Psoas muscle (tissue), 8 donors: ENCODE measurements around the gene GLOD5. TPM values are rescaled to one million over a fixed set of nuclear protein-coding genes. Genes with fewer than 3 reads are reported as not detected.

ENCODE experiments used
- ATAC-seq, 4 donors: fragments of 200-7000 bp; cut with Tn5 transposase; one replicate each; pipeline ENCODE4 v1.9.1; 2020; ENCODE audit warnings: moderate library complexity in 3 of 4, mild to moderate bottlenecking in 2 of 4
- DNase-seq, 2 donors: peaks; one replicate each; pipeline ENCODE4 v3.0.0-alpha.2; 2020
- H3K27ac ChIP-seq: fragments of 200-600 bp; one replicate; pipeline ENCODE4 v1.8.0; 2022
- H3K27me3 ChIP-seq, 3 donors: fragments of 200-600 bp in 1 of 3; one replicate each; pipeline versions ENCODE4 v1.6.1 to v1.8.0; 2013 to 2022; ENCODE audit warnings: low read length in 2 of 3, mild to moderate bottlenecking in 2 of 3, moderate library complexity in 1 of 3; ENCODE audit not compliant: insufficient read depth in 3 of 3
- H3K36me3 ChIP-seq, 2 donors: fragments of 200-600 bp in 1 of 2; one replicate each; pipeline versions ENCODE4 v1.6.1 to v1.8.0; 2013 to 2022; ENCODE audit warnings: low read depth in 1 of 2, mild to moderate bottlenecking in 1 of 2, moderate library complexity in 1 of 2; ENCODE audit not compliant: insufficient read depth in 1 of 2
- H3K4me1 ChIP-seq: fragments of 200-600 bp; one replicate; pipeline ENCODE4 v1.8.0; 2022
- H3K4me3 ChIP-seq: fragments of 200-600 bp; one replicate; pipeline ENCODE4 v1.8.0; 2022; ENCODE audit warnings: mild to moderate bottlenecking
- H3K9me3 ChIP-seq: fragments of 200-600 bp; one replicate; pipeline ENCODE4 v1.8.0; 2022
- CTCF ChIP-seq: fragments of 200-600 bp; IDR thresholded peaks from one replicate; pipeline ENCODE4 v1.8.0; 2022; ENCODE audit warnings: antibody characterized with exemption
- WGBS, 3 donors: extraction: QIAGEN DNeasy Blood & Tissue Kit; methylation state at CpG; one replicate each; pipeline versions ENCODE4 v1.1.6 to v1.1.7; 2013; 5-methylcytosine and 5-hydroxymethylcytosine counted together
- intact Hi-C, 2 donors: fragments of 100-400 bp; cut with DNase I; formaldehyde crosslinking; loops; one replicate each; pipeline versions ENCODE4 v1.11.0 to v1.14.2; 2022
- polyA plus RNA-seq, 3 donors: library from polyadenylated mRNA; stranded (reverse); fragments of 200-250 nt; gene quantifications; one replicate each; pipeline ENCODE4 v1.2.3, GENCODE V29; 2013
- total RNA-seq, 4 donors: library from RNA; stranded (reverse); fragmentation: NEBNext Ultra II Directional in 2 of 4; extraction: Animal tissue kit (Norgen Biotek cat#: 25700) in 2 of 4; gene quantifications; one replicate each; pipeline versions ENCODE4 v1.2.1 to v1.2.4, GENCODE V29; 2021 to 2023
- donor health status: healthy with polysubstance abuse.
- donor health status: DM: no; HTN: no; CAD: no; lungs with moderate emphysema.
- donor health status: Bipolar disorder and iron deficiency.
- donor health status: healthy.
- donor health status: DM: yes; HTN: yes; CAD: no.
- donor health status: DM: no; HTN: no; CAD: no.
- donor health status: DM: no; HTN: no; CAD: no.
- donor health status: DM: yes; HTN: yes; CAD: no.

The GLOD5 gene
- total and polyA plus RNA-seq, 7 donors = not detected

DNA sequence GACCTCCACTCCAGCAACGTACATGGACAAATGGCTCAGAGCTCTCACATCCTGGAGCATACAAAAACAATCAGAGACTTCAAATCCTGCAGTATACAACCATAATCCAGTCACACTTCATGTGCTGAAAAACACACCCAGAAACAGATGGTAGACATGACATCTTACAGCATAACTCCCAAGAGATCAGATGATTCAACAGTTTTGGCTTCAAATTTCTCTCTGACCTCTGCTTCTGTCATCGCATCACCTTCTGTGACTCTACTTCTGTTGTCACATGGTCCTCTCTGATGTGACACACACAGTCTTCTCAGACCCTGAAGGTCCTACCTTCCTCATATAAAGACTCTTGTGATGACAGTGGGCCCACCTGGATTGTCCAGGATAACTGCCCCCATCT, 46.5 kb upstream of the GLOD5 start:
- Histone ChIP-seq H3K27me3 (no peaks in the 10 kb centered on the region), H3K9me3 (no peaks in the 10 kb centered on the region), H3K27ac (no peak overlapping the region), H3K4me1 (no peaks in the 10 kb centered on the region), H3K4me3 (no peak overlapping the region), H3K36me3 (no peaks in the 10 kb centered on the region)
- no peak for TF ChIP-seq CTCF
- intact Hi-C loops = no loop called here
- ATAC-seq (peak in 1 of 4 donors; percentile 38), DNase-seq (no peak)
- WGBS, 3 donors = 28 to 35% (median 30%) methylated on average over 2 of the region's 2 CpGs

DNA sequence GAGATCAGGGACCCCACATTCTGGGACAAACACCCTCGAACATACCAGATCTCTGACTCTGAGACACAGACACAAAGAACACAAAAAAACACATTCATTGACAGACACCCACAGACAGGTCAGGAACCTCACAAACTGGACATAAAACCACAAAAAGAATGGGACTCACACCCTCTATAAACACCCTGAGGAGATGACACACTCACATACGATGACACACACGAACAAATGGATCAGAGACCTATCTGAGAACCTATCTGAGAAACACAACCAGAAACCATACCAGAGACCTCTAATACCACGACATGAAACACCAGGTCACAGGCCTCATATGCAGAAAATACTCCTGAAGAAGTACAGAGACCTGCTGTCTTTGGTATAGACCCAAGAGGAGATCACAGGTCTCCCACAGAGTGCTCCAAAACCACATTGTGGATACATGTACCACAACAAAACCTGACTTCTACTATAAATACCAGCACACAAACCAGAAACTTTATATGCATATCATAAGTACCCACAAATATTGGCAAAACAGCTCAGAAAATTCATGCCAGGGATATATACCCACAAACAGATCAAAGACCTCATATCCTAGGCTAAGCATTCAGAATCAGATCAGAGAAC, 45.6 kb upstream of the GLOD5 start:
- Histone ChIP-seq H3K36me3 (no peaks in the 10 kb centered on the region), H3K4me1 (no peaks in the 10 kb centered on the region), H3K27me3 (no peaks in the 10 kb centered on the region), H3K27ac (no peak overlapping the region), H3K9me3 (no peaks in the 10 kb centered on the region), H3K4me3 (no peak overlapping the region)
- TF ChIP-seq CTCF = no peak
- intact Hi-C loops = no loop called here
- ATAC-seq = no peak
- 58 to 71% (median 70%) methylated on average over 4 of the region's 4 CpGs for WGBS, 3 donors
- no peak for DNase-seq

- H3K27me3 ChIP-seq = no peaks in the 10 kb centered on the region
- H3K36me3 ChIP-seq = no peaks in the 10 kb centered on the region
- TF ChIP-seq CTCF = no peak
- H3K4me3 ChIP-seq = no peak overlapping the region
- H3K9me3 ChIP-seq = no peaks in the 10 kb centered on the region
- ATAC-seq (no peak), DNase-seq (no peak)
- H3K27ac ChIP-seq = no peak overlapping the region
- intact Hi-C loops = no loop called here
- WGBS, 3 donors = 49 to 73% (median 69%) methylated on average over 2 of the region's 2 CpGs
- no peaks in the 10 kb centered on the region for H3K4me1 ChIP-seq
These were observed 41.6 kb upstream of the GLOD5 start for GRCh38 chrX:48719958-48720357.

DNA sequence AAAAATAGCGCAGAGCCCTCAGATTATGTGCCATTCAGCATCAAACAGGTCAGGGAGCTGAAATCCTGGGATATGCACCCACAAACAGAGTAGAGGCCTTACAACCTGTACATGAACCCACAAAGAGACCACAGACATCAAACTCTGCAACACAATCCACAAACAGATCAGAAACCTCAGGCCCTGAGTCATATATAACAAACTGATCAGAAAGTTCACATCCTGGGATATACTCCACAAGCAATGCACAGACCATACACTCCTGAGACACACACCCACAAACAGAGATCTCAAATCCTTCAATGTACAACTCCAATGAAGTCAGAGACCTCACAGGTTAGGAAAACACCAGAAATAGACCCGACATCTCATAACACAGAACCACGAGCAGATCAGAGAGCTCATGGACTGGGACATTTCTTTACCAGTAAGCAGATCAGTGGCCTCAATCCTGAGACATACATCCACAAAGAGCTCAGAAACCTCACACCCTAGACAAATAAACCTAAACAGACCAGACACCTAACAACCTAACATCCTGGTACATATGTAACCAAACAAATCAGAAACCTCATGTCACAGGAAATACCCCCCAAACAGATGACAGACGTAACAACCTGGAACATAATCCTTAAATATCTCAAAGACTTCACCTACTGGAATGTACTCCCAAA, 40.8 kb upstream of the GLOD5 start:
- intact Hi-C loops = no loop called here
- Histone ChIP-seq H3K4me1 (no peaks in the 10 kb centered on the region), H3K4me3 (no peak overlapping the region), H3K9me3 (no peaks in the 10 kb centered on the region), H3K27ac (no peak overlapping the region), H3K27me3 (no peaks in the 10 kb centered on the region), H3K36me3 (no peaks in the 10 kb centered on the region)
- DNase-seq (no peak), ATAC-seq (no peak)
- WGBS, 3 donors = 65 to 87% (median 80%) methylated on average over 4 of the region's 4 CpGs
- TF ChIP-seq CTCF = no peak

- intact Hi-C loops = no loop called here
- ATAC-seq (no peak), DNase-seq (no peak)
- Histone ChIP-seq H3K36me3 (no peaks in the 10 kb centered on the region), H3K4me1 (no peaks in the 10 kb centered on the region), H3K27me3 (no peaks in the 10 kb centered on the region), H3K27ac (no peak overlapping the region), H3K9me3 (no peaks in the 10 kb centered on the region), H3K4me3 (no peak overlapping the region)
- TF ChIP-seq CTCF = no peak
These were observed 39.6 kb upstream of the GLOD5 start for GRCh38 chrX:48721916-48722315.
